ENCODE measurements around the gene TSPAN18.
A peak's percentile ranks its signal among the peaks of the same experiment; 100 is the strongest.

TSPAN18 gene

GRCh38 chr11:44848203-44848962, 121.6 kb downstream of the TSPAN18 start:
- no peak for DNase-seq (ENCODE audit: low spot score)

GRCh38 chr11:44848963-44849350, 122.2 kb downstream of the TSPAN18 start:
- DNase-seq (ENCODE audit: low spot score), result no peak

- no peak for DNase-seq (ENCODE audit: low spot score)
Measured at GRCh38 chr11:44849424-44849823, 122.7 kb downstream of the TSPAN18 start.

GRCh38 chr11:44849922-44850321, 123.2 kb downstream of the TSPAN18 start:
- DNase-seq (ENCODE audit: low spot score), result no peak

- no peak for DNase-seq (ENCODE audit: low spot score)
Measured at GRCh38 chr11:44851496-44851895, 124.7 kb downstream of the TSPAN18 start.

- no peak for DNase-seq (ENCODE audit: low spot score)
Measured at GRCh38 chr11:44852159-44852747, 125.5 kb downstream of the TSPAN18 start.

- DNase-seq (ENCODE audit: low spot score), result no peak
Measured at GRCh38 chr11:44852952-44853351, 126.2 kb downstream of the TSPAN18 start.

GRCh38 chr11:44853666-44854065, 126.9 kb downstream of the TSPAN18 start:
- DNase-seq (ENCODE audit: low spot score), result no peak

GRCh38 chr11:44854086-44854485, 127.3 kb downstream of the TSPAN18 start:
- no peak for DNase-seq (ENCODE audit: low spot score)

GRCh38 chr11:44854741-44855492, 128.2 kb downstream of the TSPAN18 start:
- no peak for DNase-seq (ENCODE audit: low spot score)

GRCh38 chr11:44855493-44855849, 128.7 kb downstream of the TSPAN18 start:
- no peak for DNase-seq (ENCODE audit: low spot score)

- DNase-seq (ENCODE audit: low spot score), result peak; percentile 14
Measured at GRCh38 chr11:44857490-44858090, 130.8 kb downstream of the TSPAN18 start.

- DNase-seq (ENCODE audit: low spot score), result no peak
Measured at GRCh38 chr11:44858796-44859527, 132.2 kb downstream of the TSPAN18 start.

GRCh38 chr11:44859528-44859925, 132.8 kb downstream of the TSPAN18 start:
- no peak for DNase-seq (ENCODE audit: low spot score)

GRCh38 chr11:44860346-44860745, 133.6 kb downstream of the TSPAN18 start:
- no peak for DNase-seq (ENCODE audit: low spot score)

- DNase-seq (ENCODE audit: low spot score), result peak; percentile 99
Measured at GRCh38 chr11:44861849-44862557, 135.2 kb downstream of the TSPAN18 start.

- peak; percentile 74 for DNase-seq (ENCODE audit: low spot score)
Measured at GRCh38 chr11:44862558-44863101, 135.9 kb downstream of the TSPAN18 start.

GRCh38 chr11:44863231-44863630, 136.5 kb downstream of the TSPAN18 start:
- DNase-seq (ENCODE audit: low spot score), result no peak

- DNase-seq (ENCODE audit: low spot score), result no peak
Measured at GRCh38 chr11:44865866-44866272, 139.1 kb downstream of the TSPAN18 start.

- DNase-seq (ENCODE audit: low spot score), result no peak
Measured at GRCh38 chr11:44866286-44866685, 139.5 kb downstream of the TSPAN18 start.

GRCh38 chr11:44868021-44868420, 141.3 kb downstream of the TSPAN18 start:
- DNase-seq (ENCODE audit: low spot score), result no peak
